ENCODE results near the gene NMUR2.

DNA sequence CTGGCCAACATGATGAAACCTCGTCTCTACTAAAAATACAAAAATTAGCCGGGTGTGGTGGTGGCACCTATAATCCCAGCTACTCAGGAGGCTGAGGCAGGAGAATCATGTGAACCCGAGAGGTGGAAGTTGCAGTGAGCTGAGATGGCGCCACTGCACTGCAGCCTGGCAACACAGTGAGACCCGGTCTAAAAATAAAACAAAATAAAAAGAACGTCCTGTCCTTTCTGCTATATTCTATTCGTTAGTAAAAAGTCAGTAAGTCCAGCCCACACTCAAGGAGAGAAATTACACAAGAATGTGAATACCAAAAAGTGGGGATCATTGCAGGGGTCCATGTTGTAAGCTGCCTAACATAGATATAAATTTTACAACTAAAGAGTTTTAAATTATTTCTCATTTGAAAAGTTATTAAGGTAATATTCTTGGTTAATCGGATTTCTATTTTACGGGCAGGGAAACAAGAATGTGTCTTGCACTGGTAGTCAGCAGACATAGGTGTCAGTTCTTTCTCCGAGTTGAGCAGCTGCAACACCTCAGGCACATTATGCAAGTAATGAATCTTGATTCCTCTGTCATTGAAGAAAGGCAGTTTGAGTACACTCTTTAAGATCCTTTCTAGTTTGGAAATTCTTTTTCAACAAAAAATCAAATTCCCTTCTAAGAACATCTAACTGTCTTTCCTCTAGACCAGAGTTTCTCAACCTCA, 24.5 kb downstream of the NMUR2 start:
- TF ChIP-seq CTCF (IDR thresholded peaks at IDR 0.05) (no peak), REST (IDR thresholded peaks at IDR 0.05; ENCODE audit: insufficient read depth in 1 of 2, low read depth in 2 of 2, low read length in 1 of 2) (no peak), TCF7L2 (IDR thresholded peaks at IDR 0.05; ENCODE audit: low read depth, low read length) (no peak), SIN3A (IDR thresholded peaks at IDR 0.05; ENCODE audit: borderline replicate concordance, insufficient read depth, low read depth, low read length) (no peak), POLR2AphosphoS5 (IDR thresholded peaks at IDR 0.05; ENCODE audit: low read depth, low read length) (no peak)

Data from Panc1 (cell line).